ENCODE data around the gene KCNQ4. TPM values are rescaled to one million over a fixed set of nuclear protein-coding genes. Genes with fewer than 3 reads are reported as not detected.
A peak's percentile ranks its signal among the peaks of the same experiment; 100 is the strongest.

KCNQ4 gene
- total and polyA plus RNA-seq, 2 experiments from 2014 or later = 0.13 to 3.7 TPM

- Histone ChIP-seq H3K36me3 (no peaks in the 10 kb centered on the region), H3K4me1 (ENCODE audit: low read depth) (no peaks in the 10 kb centered on the region), H3K9me3 (ENCODE audit: low read depth) (no peaks in the 10 kb centered on the region), H3K27me3 (no peaks in the 10 kb centered on the region), H3K27ac (no peak overlapping the region), H3K4me3 (no peak overlapping the region)
- TF ChIP-seq CTCF (IDR thresholded peaks at IDR 0.05; ENCODE audit: low read depth, low read length) = no peak
- DNase-seq (ENCODE audit: low read depth in 1 of 2, low spot score in 1 of 2) = no peak
Observed at GRCh38 chr1:40851643-40852042, 68.1 kb downstream of the KCNQ4 start.

- Histone ChIP-seq H3K4me3 (no peak overlapping the region), H3K36me3 (no peaks in the 10 kb centered on the region), H3K4me1 (ENCODE audit: low read depth) (no peaks in the 10 kb centered on the region), H3K27me3 (no peaks in the 10 kb centered on the region), H3K9me3 (ENCODE audit: low read depth) (no peaks in the 10 kb centered on the region), H3K27ac (no peak overlapping the region)
- no peak for DNase-seq (ENCODE audit: low read depth in 1 of 2, low spot score in 1 of 2)
- TF ChIP-seq CTCF (IDR thresholded peaks at IDR 0.05; ENCODE audit: low read depth, low read length) = no peak
Observed at GRCh38 chr1:40853113-40853884, 69.7 kb downstream of the KCNQ4 start.

- no peak overlapping the region for H3K27ac ChIP-seq
- no peak for DNase-seq (ENCODE audit: low read depth in 1 of 2, low spot score in 1 of 2)
- H3K27me3 ChIP-seq = peaks cover 2% of the 10 kb centered on the region
- H3K36me3 ChIP-seq = no peaks in the 10 kb centered on the region
- TF ChIP-seq CTCF (IDR thresholded peaks at IDR 0.05; ENCODE audit: low read depth, low read length) = no peak
- no peaks in the 10 kb centered on the region for H3K9me3 ChIP-seq (ENCODE audit: low read depth)
- no peak overlapping the region for H3K4me3 ChIP-seq
- no peaks in the 10 kb centered on the region for H3K4me1 ChIP-seq (ENCODE audit: low read depth)
Observed at GRCh38 chr1:40853885-40854170, 70.2 kb downstream of the KCNQ4 start.

- Histone ChIP-seq H3K4me3 (no peak overlapping the region), H3K27me3 (peaks cover 4% of the 10 kb centered on the region), H3K4me1 (ENCODE audit: low read depth) (peaks cover 10% of the 10 kb centered on the region), H3K9me3 (ENCODE audit: low read depth) (no peaks in the 10 kb centered on the region), H3K27ac (no peak overlapping the region), H3K36me3 (no peaks in the 10 kb centered on the region)
- DNase-seq (ENCODE audit: low read depth in 1 of 2, low spot score in 1 of 2) = no peak
- peak; percentile 40 for TF ChIP-seq CTCF (IDR thresholded peaks at IDR 0.05; ENCODE audit: low read depth, low read length)
Observed at GRCh38 chr1:40855513-40855912, 71.9 kb downstream of the KCNQ4 start.

- TF ChIP-seq CTCF (IDR thresholded peaks at IDR 0.05; ENCODE audit: low read depth, low read length) = no peak
- no peak for DNase-seq (ENCODE audit: low read depth in 1 of 2, low spot score in 1 of 2)
Observed at GRCh38 chr1:40856116-40856515, 72.5 kb downstream of the KCNQ4 start.

More at GRCh38 chr1:40856116-40856515, 72.5 kb downstream of the KCNQ4 start:
- H3K36me3 ChIP-seq = no peaks in the 10 kb centered on the region
- H3K27ac ChIP-seq = no peak overlapping the region
- peaks cover 4% of the 10 kb centered on the region for H3K27me3 ChIP-seq
- H3K4me1 ChIP-seq (ENCODE audit: low read depth) = peaks cover 14% of the 10 kb centered on the region
- H3K9me3 ChIP-seq (ENCODE audit: low read depth) = no peaks in the 10 kb centered on the region
- no peak overlapping the region for H3K4me3 ChIP-seq

Data from cardiac muscle cell (in vitro differentiated cells and primary cell).